Skeletal muscle tissue (tissue), 4 donors: ENCODE results near the gene GPSM1. TPM values are rescaled to one million over a fixed set of nuclear protein-coding genes. Genes with fewer than 3 reads are reported as not detected.

Source experiments
- H3K27ac ChIP-seq: one replicate; pipeline ENCODE4 v1.7.0; 2013; ENCODE audit warnings: mild to moderate bottlenecking, low read depth, low read length, inconsistent platforms
- H3K27me3 ChIP-seq, 3 donors: one replicate each; pipeline ENCODE4 v1.7.0; 2013; ENCODE audit warnings: low read length in 3 of 3; ENCODE audit not compliant: control insufficient read depth in 3 of 3, insufficient read depth in 3 of 3
- H3K36me3 ChIP-seq, 3 donors: one replicate each; pipeline ENCODE4 v1.7.0; 2013; ENCODE audit warnings: low read length in 3 of 3; ENCODE audit not compliant: control insufficient read depth in 3 of 3, insufficient read depth in 3 of 3
- H3K4me1 ChIP-seq, 3 donors: one replicate each; pipeline ENCODE4 v1.7.0; 2013; ENCODE audit warnings: low read length in 3 of 3, mild to moderate bottlenecking in 3 of 3; ENCODE audit not compliant: control insufficient read depth in 3 of 3, insufficient read depth in 3 of 3
- H3K4me3 ChIP-seq, 3 donors: one replicate each; pipeline ENCODE4 v1.7.0; 2013; ENCODE audit warnings: low read length in 3 of 3
- H3K9ac ChIP-seq, 3 donors: one replicate each; pipeline ENCODE4 v1.7.0; 2013; ENCODE audit warnings: low read length in 3 of 3, mild to moderate bottlenecking in 3 of 3, moderate library complexity in 2 of 3, low read depth in 1 of 3
- H3K9me3 ChIP-seq, 3 donors: one replicate each; pipeline ENCODE4 v1.7.0; 2013; ENCODE audit warnings: low read length in 3 of 3; ENCODE audit not compliant: control insufficient read depth in 3 of 3
- total RNA-seq: library from RNA; depleted of rRNA; stranded (reverse); fragments of >200 nt; gene quantifications from one replicate; pipeline ENCODE4 v1.2.3, GENCODE V29; 2014
- donor health status: Osteomylitis.

The GPSM1 gene
- 14.1 TPM for total RNA-seq

- peak within 1 kb of the TSS; percentile 19 for H3K27ac ChIP-seq
- peaks cover 19 to 51% (median 27%) of the 10 kb centered on the region in 3 donors for H3K27me3 ChIP-seq
- H3K4me1 ChIP-seq = peaks cover 18 to 20% (median 19%) of the 10 kb centered on the region in 3 donors
- no peaks in the 10 kb centered on the region for H3K36me3 ChIP-seq
- H3K9me3 ChIP-seq = no peaks in the 10 kb centered on the region
- peak within 1 kb of the TSS; percentile 57 to 66 (median 61) for H3K9ac ChIP-seq
- H3K4me3 ChIP-seq = peak within 1 kb of the TSS; percentile 37 to 56 (median 48)
These were observed at the start of gene GPSM1 for GRCh38 chr9:136327304-136327974. TSS of gene GPSM1 (plus strand) at chr9:136327539. CDS start at chr9:136327696, 157 bp downstream.

GRCh38 chr9:136277746-136278145 is 49.6 kb upstream of the GPSM1 start:
- Histone ChIP-seq H3K27ac (no peak overlapping the region), H3K9ac (no peak overlapping the region), H3K4me3 (no peak overlapping the region), H3K27me3 (peaks cover 35 to 68% (median 61%) of the 10 kb centered on the region in 3 donors), H3K36me3 (no peaks in the 10 kb centered on the region), H3K4me1 (no peaks in the 10 kb centered on the region), H3K9me3 (no peaks in the 10 kb centered on the region)

- H3K4me1 ChIP-seq = peaks cover under 1 to 1% (median 1%) of the 10 kb centered on the region in 3 donors
- no peak overlapping the region for H3K4me3 ChIP-seq
- no peak overlapping the region for H3K9ac ChIP-seq
- H3K36me3 ChIP-seq = no peaks in the 10 kb centered on the region
- H3K27ac ChIP-seq = no peak overlapping the region
- H3K27me3 ChIP-seq = peaks cover 35 to 68% (median 61%) of the 10 kb centered on the region in 3 donors
- no peaks in the 10 kb centered on the region for H3K9me3 ChIP-seq
These were observed 49.1 kb upstream of the GPSM1 start for GRCh38 chr9:136278221-136278620.

- Histone ChIP-seq H3K4me1 (peaks cover 5 to 6% (median 6%) of the 10 kb centered on the region in 3 donors), H3K4me3 (no peak overlapping the region), H3K27ac (no peak overlapping the region), H3K27me3 (peaks cover 35 to 65% (median 60%) of the 10 kb centered on the region in 3 donors), H3K9me3 (no peaks in the 10 kb centered on the region), H3K36me3 (no peaks in the 10 kb centered on the region), H3K9ac (no peak overlapping the region)
These were observed 48.4 kb upstream of the GPSM1 start for GRCh38 chr9:136278894-136279293.

- H3K4me1 ChIP-seq = peaks cover 5 to 6% (median 6%) of the 10 kb centered on the region in 3 donors
- H3K36me3 ChIP-seq = no peaks in the 10 kb centered on the region
- no peak overlapping the region for H3K9ac ChIP-seq
- H3K9me3 ChIP-seq = no peaks in the 10 kb centered on the region
- H3K4me3 ChIP-seq = no peak overlapping the region
- no peak overlapping the region for H3K27ac ChIP-seq
- H3K27me3 ChIP-seq = peaks cover 31 to 60% (median 57%) of the 10 kb centered on the region in 3 donors
These were observed 47.9 kb upstream of the GPSM1 start for GRCh38 chr9:136279471-136279870.

- H3K27me3 ChIP-seq = peaks cover 31 to 58% (median 52%) of the 10 kb centered on the region in 3 donors
- no peaks in the 10 kb centered on the region for H3K36me3 ChIP-seq
- no peaks in the 10 kb centered on the region for H3K9me3 ChIP-seq
- no peak overlapping the region for H3K27ac ChIP-seq
- H3K4me3 ChIP-seq = no peak overlapping the region
- peaks cover 5 to 6% (median 6%) of the 10 kb centered on the region in 3 donors for H3K4me1 ChIP-seq
- no peak overlapping the region for H3K9ac ChIP-seq
These were observed 46.6 kb upstream of the GPSM1 start for GRCh38 chr9:136280535-136281315.

- Histone ChIP-seq H3K4me1 (peaks cover 5 to 6% (median 6%) of the 10 kb centered on the region in 3 donors), H3K27ac (no peak overlapping the region), H3K9me3 (no peaks in the 10 kb centered on the region), H3K27me3 (peaks cover 27 to 60% (median 51%) of the 10 kb centered on the region in 3 donors), H3K36me3 (no peaks in the 10 kb centered on the region), H3K4me3 (no peak overlapping the region), H3K9ac (no peak overlapping the region)
These were observed 45.7 kb upstream of the GPSM1 start for GRCh38 chr9:136281421-136282271.

GRCh38 chr9:136282272-136282861 is 45.0 kb upstream of the GPSM1 start:
- no peaks in the 10 kb centered on the region for H3K9me3 ChIP-seq
- no peak overlapping the region for H3K27ac ChIP-seq
- no peak overlapping the region for H3K4me3 ChIP-seq
- H3K4me1 ChIP-seq = peaks cover 5 to 6% (median 6%) of the 10 kb centered on the region in 3 donors
- H3K36me3 ChIP-seq = no peaks in the 10 kb centered on the region
- H3K27me3 ChIP-seq = peaks cover 28 to 59% (median 52%) of the 10 kb centered on the region in 3 donors
- H3K9ac ChIP-seq = no peak overlapping the region
